ENCODE results near the gene LIMK2. TPM values are rescaled to one million over a fixed set of nuclear protein-coding genes. Genes with fewer than 3 reads are reported as not detected.

The LIMK2 gene
- total RNA-seq, 1 donor from 2014 or later, result 37.2 TPM

DNA sequence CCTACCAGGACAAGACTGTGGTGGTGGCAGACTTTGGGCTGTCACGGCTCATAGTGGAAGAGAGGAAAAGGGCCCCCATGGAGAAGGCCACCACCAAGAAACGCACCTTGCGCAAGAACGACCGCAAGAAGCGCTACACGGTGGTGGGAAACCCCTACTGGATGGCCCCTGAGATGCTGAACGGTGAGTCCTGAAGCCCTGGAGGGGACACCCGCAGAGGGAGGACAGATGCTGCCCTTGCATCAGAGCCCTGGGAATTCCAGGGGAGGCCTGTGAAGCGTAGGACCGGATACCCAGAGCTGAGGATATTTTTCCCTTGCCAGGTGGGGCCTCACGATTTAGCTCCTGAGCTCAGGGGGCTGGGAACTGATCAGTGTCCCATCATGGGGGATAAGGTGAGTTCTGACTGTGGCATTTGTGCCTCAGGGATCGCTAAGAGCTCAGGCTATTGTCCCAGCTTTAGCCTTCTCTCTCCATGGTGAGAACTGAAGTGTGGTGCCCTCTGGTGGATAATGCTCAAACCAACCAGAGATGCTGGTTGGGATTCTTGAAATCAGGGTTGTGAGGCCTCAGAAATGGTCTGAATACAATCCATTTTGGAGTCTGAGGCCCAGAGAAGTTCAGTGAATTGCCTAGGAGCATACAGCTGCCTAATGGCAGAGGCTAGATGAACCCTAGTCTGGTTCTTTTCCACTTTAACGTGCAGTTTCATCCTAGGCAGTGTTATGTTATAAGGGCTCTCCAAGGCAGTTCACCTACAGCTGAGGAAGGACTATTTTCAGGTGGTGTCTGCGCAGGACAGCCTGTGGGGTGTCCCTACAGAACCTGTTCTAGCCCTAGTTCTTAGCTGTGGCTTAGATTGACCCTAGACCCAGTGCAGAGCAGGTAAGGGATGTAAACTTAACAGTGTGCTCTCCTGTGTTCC is 60.7 kb downstream of the LIMK2 start:
- no peak for DNase-seq (ENCODE audit: low read depth)
- no peak overlapping the region for H3K4me3 ChIP-seq (ENCODE audit: low read depth, low read length)
- TF ChIP-seq, protein P1, sequence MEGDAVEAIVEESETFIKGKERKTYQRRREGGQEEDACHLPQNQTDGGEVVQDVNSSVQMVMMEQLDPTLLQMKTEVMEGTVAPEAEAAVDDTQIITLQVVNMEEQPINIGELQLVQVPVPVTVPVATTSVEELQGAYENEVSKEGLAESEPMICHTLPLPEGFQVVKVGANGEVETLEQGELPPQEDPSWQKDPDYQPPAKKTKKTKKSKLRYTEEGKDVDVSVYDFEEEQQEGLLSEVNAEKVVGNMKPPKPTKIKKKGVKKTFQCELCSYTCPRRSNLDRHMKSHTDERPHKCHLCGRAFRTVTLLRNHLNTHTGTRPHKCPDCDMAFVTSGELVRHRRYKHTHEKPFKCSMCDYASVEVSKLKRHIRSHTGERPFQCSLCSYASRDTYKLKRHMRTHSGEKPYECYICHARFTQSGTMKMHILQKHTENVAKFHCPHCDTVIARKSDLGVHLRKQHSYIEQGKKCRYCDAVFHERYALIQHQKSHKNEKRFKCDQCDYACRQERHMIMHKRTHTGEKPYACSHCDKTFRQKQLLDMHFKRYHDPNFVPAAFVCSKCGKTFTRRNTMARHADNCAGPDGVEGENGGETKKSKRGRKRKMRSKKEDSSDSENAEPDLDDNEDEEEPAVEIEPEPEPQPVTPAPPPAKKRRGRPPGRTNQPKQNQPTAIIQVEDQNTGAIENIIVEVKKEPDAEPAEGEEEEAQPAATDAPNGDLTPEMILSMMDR (IDR thresholded peaks at IDR 0.05; ENCODE audit: insufficient read depth, low read length, poor library complexity, severe bottlenecking), result peak; percentile 74
- peaks cover 3% of the 10 kb centered on the region for H3K36me3 ChIP-seq (ENCODE audit: control insufficient read depth, insufficient read depth, low read length)
- H3K27me3 ChIP-seq (ENCODE audit: control insufficient read depth, insufficient read depth, low read length), result no peaks in the 10 kb centered on the region

DNA sequence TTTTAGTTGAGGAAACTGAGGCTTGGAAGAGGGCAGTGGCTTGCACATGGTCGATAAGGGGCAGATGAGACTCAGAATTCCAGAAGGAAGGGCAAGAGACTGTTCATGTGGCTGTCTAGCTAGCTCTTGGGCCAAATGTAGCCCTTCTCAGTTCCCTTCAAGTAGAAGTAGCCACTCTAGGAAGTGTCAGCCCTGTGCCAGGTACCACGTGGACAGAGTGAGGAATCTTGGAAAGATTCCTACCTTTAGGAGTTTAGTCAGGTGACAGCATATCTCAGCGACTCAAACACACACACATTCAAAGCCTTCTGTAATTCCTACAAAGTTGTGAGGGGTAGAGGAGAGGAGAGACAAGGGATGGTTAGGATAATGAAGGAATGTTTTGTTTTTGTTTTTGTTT is 61.9 kb downstream of the LIMK2 start:
- H3K36me3 ChIP-seq (ENCODE audit: control insufficient read depth, insufficient read depth, low read length), result peaks cover 3% of the 10 kb centered on the region
- no peak overlapping the region for H3K4me3 ChIP-seq (ENCODE audit: low read depth, low read length)
- no peaks in the 10 kb centered on the region for H3K27me3 ChIP-seq (ENCODE audit: control insufficient read depth, insufficient read depth, low read length)
- TF ChIP-seq, protein P1 (IDR thresholded peaks at IDR 0.05; ENCODE audit: insufficient read depth, low read length, poor library complexity, severe bottlenecking), result no peak
- DNase-seq (ENCODE audit: low read depth), result no peak

DNA sequence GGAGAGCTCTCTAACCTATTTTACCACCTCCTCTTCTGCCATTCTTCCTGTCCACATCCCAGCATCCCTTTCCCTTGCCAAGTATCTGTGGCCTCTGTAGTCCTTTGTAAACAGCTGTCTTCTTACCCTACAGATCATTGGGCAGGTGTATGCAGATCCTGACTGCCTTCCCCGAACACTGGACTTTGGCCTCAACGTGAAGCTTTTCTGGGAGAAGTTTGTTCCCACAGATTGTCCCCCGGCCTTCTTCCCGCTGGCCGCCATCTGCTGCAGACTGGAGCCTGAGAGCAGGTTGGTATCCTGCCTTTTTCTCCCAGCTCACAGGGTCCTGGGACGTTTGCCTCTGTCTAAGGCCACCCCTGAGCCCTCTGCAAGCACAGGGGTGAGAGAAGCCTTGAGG is 62.9 kb downstream of the LIMK2 start:
- Histone ChIP-seq H3K27me3 (ENCODE audit: control insufficient read depth, insufficient read depth, low read length) (no peaks in the 10 kb centered on the region), H3K4me3 (ENCODE audit: low read depth, low read length) (no peak overlapping the region), H3K36me3 (ENCODE audit: control insufficient read depth, insufficient read depth, low read length) (peaks cover 3% of the 10 kb centered on the region)
- no peak for DNase-seq (ENCODE audit: low read depth)
- TF ChIP-seq, protein P1 (IDR thresholded peaks at IDR 0.05; ENCODE audit: insufficient read depth, low read length, poor library complexity, severe bottlenecking), result no peak

DNA sequence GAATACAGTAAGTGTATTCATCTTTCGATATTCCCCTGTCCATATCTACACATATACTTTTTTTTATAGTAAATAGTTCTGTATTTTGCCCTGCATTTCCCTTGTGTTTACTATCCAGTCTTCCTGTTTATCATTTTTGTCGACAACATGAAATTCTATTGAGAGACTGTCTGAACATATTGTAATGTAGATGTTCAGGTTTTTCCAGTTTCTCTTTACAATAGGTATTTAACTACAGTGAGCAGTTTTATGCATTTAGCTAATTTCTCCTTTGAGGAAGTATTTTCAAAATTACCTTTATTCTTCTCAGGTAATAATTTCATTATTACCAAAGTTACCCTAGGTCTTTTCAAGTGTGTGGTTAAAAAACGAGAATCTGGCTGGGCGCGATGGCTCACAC is 63.5 kb downstream of the LIMK2 start:
- TF ChIP-seq, protein P1 (IDR thresholded peaks at IDR 0.05; ENCODE audit: insufficient read depth, low read length, poor library complexity, severe bottlenecking), result no peak
- H3K36me3 ChIP-seq (ENCODE audit: control insufficient read depth, insufficient read depth, low read length), result peaks cover 3% of the 10 kb centered on the region

DNA sequence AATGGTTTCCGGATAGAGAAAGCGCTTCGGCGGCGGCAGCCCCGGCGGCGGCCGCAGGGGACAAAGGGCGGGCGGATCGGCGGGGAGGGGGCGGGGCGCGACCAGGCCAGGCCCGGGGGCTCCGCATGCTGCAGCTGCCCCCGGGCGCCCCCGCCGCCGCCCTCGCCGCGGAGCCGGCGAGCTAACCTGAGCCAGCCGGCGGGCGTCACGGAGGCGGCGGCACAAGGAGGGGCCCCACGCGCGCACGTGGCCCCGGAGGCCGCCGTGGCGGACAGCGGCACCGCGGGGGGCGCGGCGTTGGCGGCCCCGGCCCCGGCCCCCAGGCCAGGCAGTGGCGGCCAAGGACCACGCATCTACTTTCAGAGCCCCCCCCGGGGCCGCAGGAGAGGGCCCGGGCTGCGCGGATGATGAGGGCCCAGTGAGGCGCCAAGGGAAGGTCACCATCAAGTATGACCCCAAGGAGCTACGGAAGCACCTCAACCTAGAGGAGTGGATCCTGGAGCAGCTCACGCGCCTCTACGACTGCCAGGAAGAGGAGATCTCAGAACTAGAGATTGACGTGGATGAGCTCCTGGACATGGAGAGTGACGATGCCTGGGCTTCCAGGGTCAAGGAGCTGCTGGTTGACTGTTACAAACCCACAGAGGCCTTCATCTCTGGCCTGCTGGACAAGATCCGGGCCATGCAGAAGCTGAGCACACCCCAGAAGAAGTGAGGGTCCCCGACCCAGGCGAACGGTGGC is 64.5 kb downstream of the LIMK2 start:
- Histone ChIP-seq H3K36me3 (ENCODE audit: control insufficient read depth, insufficient read depth, low read length) (peaks cover 3% of the 10 kb centered on the region), H3K4me3 (ENCODE audit: low read depth, low read length) (no peak overlapping the region), H3K27me3 (ENCODE audit: control insufficient read depth, insufficient read depth, low read length) (no peaks in the 10 kb centered on the region)
- TF ChIP-seq, protein P1 (IDR thresholded peaks at IDR 0.05; ENCODE audit: insufficient read depth, low read length, poor library complexity, severe bottlenecking), result no peak
- no peak for DNase-seq (ENCODE audit: low read depth)

More for the DNA sequence above, 63.5 kb downstream of the LIMK2 start:
- Histone ChIP-seq H3K27me3 (ENCODE audit: control insufficient read depth, insufficient read depth, low read length) (no peaks in the 10 kb centered on the region), H3K4me3 (ENCODE audit: low read depth, low read length) (no peak overlapping the region)
- DNase-seq (ENCODE audit: low read depth), result no peak

All from kidney epithelial cell (primary cell).